Measurements from ENCODE around the gene TMEM51.

DNA sequence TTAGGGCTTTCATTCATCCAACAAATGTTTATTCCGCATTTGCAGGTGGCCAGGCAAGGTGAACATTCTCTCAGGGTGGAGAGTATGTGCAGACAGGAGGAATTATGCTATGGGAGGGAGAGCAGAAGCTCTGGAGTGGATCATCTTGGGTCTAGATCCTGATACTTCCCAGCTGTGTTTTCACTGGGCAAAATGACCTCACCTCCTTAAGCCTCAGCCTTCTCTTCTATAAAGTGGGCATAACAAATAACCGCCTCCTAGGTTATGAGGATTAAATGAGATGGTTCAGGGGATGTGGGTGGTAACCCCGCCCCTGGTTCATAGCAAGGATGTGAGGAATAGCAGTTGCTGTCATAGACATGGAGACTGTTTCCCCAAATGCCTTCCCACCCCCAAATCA, 1.7 kb upstream of the TMEM51 start:
- TF ChIP-seq, protein P1, sequence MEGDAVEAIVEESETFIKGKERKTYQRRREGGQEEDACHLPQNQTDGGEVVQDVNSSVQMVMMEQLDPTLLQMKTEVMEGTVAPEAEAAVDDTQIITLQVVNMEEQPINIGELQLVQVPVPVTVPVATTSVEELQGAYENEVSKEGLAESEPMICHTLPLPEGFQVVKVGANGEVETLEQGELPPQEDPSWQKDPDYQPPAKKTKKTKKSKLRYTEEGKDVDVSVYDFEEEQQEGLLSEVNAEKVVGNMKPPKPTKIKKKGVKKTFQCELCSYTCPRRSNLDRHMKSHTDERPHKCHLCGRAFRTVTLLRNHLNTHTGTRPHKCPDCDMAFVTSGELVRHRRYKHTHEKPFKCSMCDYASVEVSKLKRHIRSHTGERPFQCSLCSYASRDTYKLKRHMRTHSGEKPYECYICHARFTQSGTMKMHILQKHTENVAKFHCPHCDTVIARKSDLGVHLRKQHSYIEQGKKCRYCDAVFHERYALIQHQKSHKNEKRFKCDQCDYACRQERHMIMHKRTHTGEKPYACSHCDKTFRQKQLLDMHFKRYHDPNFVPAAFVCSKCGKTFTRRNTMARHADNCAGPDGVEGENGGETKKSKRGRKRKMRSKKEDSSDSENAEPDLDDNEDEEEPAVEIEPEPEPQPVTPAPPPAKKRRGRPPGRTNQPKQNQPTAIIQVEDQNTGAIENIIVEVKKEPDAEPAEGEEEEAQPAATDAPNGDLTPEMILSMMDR (conservative IDR thresholded peaks at IDR 0.05 in 1 of 2, IDR thresholded peaks at IDR 0.05 in 1 of 2; ENCODE audit: extremely low read depth in 1 of 2, insufficient read depth in 1 of 2, low read depth in 1 of 2, low read length in 2 of 2): no peak
- TF ChIP-seq EZH2 (IDR thresholded peaks at IDR 0.05; ENCODE audit: borderline replicate concordance, low read length): no peak

Measured in mammary epithelial cell (primary cell).